ENCODE data around the gene GALP.

Gene GALP

DNA sequence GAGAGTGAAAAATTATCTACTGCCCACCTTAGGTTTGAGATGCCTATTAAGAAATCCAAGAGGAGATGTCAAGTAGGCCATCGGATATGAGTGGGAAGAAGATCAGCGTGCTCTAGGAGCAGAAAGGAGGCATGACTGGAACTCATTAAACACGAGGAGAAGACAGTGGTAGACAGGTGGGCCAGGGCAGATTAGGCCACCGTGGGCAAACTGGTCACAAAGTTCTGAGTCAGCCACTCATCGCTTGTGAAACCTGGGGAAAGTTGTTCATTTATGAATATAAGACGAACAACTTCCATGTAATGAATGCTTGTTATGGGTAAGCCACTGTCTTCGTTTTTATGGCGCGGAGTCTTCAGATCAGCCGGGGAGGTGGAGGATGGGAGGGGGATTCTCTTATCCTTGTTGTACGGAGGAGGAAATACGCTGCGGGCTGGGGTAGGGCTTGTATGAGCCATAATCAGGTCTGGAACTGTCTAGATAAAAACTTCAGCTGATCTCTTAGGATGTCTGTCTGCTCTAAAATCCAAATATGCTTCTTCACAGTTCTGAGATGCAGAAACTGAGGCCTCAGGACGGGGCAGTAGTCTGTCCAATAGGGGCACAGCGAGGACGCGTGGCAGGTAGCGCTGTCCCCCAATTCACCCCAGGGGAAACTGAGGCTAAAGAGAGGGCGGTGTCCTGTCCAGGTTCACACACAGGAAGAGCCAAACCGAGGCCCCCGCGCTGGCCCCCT lies 35.8 kb upstream of the GALP start:
- no peaks in the 10 kb centered on the region for H3K36me3 ChIP-seq (ENCODE audit: control insufficient read depth in 5 of 5, insufficient read depth in 5 of 5, low read length in 5 of 5)
- H3K27me3 ChIP-seq (ENCODE audit: control insufficient read depth in 5 of 5, insufficient read depth in 4 of 5, low read length in 5 of 5) = no peaks in the 10 kb centered on the region
- H3K4me1 ChIP-seq (ENCODE audit: control insufficient read depth in 5 of 5, insufficient read depth in 5 of 5, low read length in 5 of 5) = peaks cover 3 to 33% (median 18%) of the 10 kb centered on the region in 5 donors
- H3K27ac ChIP-seq (ENCODE audit: low read depth, low read length) = peak overlapping the region; percentile 70
- peak overlapping the region; percentile 67 to 79 (median 71) for H3K4me3 ChIP-seq (ENCODE audit: low read depth in 1 of 5, low read length in 5 of 5)
- no peaks in the 10 kb centered on the region for H3K9me3 ChIP-seq (ENCODE audit: control insufficient read depth in 5 of 5, low read length in 5 of 5)
- H3K9ac ChIP-seq (ENCODE audit: low read length in 5 of 5) = peak overlapping the region in 4 of 5 donors; percentile 70 to 80 (median 76)

DNA sequence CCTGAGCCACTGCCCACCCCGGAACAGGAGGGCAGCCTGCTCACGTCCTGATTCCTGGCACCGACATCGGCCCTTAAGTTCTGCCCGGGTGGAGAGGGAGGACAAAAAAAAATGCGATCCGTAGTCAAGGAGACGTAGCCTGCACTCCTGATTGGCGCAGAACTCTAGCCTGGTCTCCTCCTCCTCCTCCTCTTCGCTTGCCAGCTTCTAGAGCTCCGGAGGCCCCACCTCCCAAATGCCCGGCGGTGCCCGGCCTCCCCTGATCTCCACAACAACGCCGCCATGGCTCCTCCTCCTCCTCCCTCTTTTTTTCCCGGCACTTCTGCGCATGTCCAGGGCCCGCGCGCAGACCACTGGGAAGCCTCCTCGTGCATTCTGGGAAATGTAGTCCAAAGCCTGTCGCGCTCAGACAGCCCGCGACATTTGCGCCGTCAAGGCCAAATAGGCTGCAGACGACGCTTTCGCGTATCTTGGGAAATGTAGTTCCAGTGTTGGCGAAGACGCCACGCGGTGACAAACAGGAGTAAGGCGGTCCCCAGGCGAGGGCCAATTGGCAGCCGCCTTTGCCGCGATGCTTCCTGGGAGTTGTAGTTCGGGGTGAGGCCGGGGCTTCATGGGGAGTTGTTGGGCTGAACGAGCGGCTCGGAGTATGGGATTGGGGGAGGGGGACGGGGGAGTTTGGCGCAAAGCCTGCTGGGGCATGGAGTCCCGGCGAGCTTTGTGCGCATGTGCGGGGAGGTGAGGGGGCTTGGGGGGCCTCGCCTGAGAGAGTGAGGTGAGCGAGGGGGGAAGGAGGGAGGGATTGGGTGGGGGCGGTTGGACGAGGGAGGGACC lies 35.0 kb upstream of the GALP start, which contains the start of gene ZNF444:
TSS of gene ZNF444 (plus strand) at position 705 of the 834 bp plus-strand sequence. CDS start 5,625 bp downstream, outside the sequence.
- H3K36me3 ChIP-seq (ENCODE audit: control insufficient read depth in 5 of 5, insufficient read depth in 5 of 5, low read length in 5 of 5) = peaks cover 0 to 2% (median 0%) of the 10 kb centered on the region in 5 donors
- no peaks in the 10 kb centered on the region for H3K9me3 ChIP-seq (ENCODE audit: control insufficient read depth in 5 of 5, low read length in 5 of 5)
- peak within 1 kb of the TSS; percentile 1 to 80 (median 75) for H3K9ac ChIP-seq (ENCODE audit: low read length in 5 of 5)
- H3K27ac ChIP-seq (ENCODE audit: low read depth, low read length) = peak within 1 kb of the TSS; percentile 70
- peaks cover 3 to 33% (median 18%) of the 10 kb centered on the region in 5 donors for H3K4me1 ChIP-seq (ENCODE audit: control insufficient read depth in 5 of 5, insufficient read depth in 5 of 5, low read length in 5 of 5)
- no peaks in the 10 kb centered on the region for H3K27me3 ChIP-seq (ENCODE audit: control insufficient read depth in 5 of 5, insufficient read depth in 4 of 5, low read length in 5 of 5)
- peak within 1 kb of the TSS; percentile 67 to 79 (median 71) for H3K4me3 ChIP-seq (ENCODE audit: low read depth in 1 of 5, low read length in 5 of 5)

DNA sequence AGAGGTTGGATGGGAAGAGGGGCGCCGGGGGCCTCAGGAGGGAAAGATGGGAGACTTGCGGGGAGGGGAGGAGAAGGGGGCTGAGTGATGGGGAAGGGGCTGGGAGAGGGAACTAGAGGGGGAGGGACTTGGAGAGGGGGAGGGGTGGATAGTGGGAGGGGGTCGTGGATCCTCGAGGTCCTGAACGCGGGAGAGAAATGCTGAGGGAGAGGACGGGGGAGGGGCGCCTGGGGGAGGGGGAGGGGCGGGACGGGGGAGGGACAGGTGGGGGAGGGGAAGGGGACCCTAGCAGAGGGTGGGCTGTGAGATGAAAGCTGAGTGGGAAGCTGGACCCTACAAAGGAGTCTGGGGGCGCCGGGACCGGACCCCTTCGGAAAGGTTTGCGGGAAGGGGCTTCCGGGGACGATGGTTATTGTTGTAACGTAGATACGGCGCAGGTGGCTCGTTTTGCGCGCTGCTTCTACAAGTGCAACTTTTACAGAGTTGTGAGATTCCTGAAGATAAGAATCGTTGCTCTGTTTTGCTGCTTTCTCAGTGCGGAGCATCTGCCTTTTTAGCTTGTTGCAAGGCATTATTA lies 34.3 kb upstream of the GALP start:
- H3K4me1 ChIP-seq (ENCODE audit: control insufficient read depth in 5 of 5, insufficient read depth in 5 of 5, low read length in 5 of 5) = peaks cover 3 to 33% (median 18%) of the 10 kb centered on the region in 5 donors
- H3K9me3 ChIP-seq (ENCODE audit: control insufficient read depth in 5 of 5, low read length in 5 of 5) = no peaks in the 10 kb centered on the region
- peak overlapping the region; percentile 70 for H3K27ac ChIP-seq (ENCODE audit: low read depth, low read length)
- peak overlapping the region; percentile 65 to 79 (median 71) for H3K4me3 ChIP-seq (ENCODE audit: low read depth in 1 of 5, low read length in 5 of 5)
- H3K9ac ChIP-seq (ENCODE audit: low read length in 5 of 5) = peak overlapping the region in 2 of 5 donors; percentile 17 to 66
- peaks cover 0 to 3% (median under 1%) of the 10 kb centered on the region in 5 donors for H3K36me3 ChIP-seq (ENCODE audit: control insufficient read depth in 5 of 5, insufficient read depth in 5 of 5, low read length in 5 of 5)
- H3K27me3 ChIP-seq (ENCODE audit: control insufficient read depth in 5 of 5, insufficient read depth in 4 of 5, low read length in 5 of 5) = no peaks in the 10 kb centered on the region

DNA sequence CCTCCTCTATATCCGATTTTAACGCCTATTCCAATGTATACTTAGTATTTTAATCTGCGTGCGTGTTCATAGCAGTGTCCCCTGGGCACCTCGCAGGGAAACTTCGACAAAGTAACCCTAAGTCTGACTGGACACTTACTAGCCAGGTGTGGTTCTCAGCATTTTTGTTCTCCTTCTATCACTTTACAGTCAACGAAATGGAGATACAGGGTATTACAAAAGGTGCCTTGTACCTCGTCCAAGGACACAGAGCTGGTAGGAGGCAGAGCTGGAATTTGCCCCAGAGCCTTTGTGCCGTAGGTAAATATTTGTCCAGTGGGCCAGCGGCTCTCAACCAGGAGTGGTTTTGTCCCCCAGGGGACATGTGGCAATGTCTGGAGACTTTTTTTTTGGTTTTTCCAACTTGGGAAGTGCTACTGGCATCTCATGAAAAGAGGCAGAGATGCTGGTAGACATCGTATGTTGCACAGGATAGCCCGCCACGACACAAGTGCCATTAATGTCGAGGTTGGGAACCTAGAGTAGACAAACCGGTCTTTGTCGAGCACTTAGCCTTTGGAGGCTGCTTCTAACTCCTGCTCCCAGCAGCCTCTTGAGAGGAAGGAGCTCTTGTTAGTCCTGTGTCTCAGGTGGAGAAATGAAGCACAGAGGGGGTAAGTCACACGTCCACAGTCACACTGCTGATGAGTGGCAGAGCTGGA lies 33.6 kb upstream of the GALP start:
- Histone ChIP-seq H3K4me1 (ENCODE audit: control insufficient read depth in 5 of 5, insufficient read depth in 5 of 5, low read length in 5 of 5) (peaks cover 3 to 33% (median 18%) of the 10 kb centered on the region in 5 donors), H3K9ac (ENCODE audit: low read length in 5 of 5) (peak overlapping the region in 1 of 5 donors; percentile 66), H3K4me3 (ENCODE audit: low read depth in 1 of 5, low read length in 5 of 5) (peak overlapping the region in 4 of 5 donors; percentile 48 to 76 (median 68)), H3K9me3 (ENCODE audit: control insufficient read depth in 5 of 5, low read length in 5 of 5) (no peaks in the 10 kb centered on the region), H3K36me3 (ENCODE audit: control insufficient read depth in 5 of 5, insufficient read depth in 5 of 5, low read length in 5 of 5) (peaks cover 0 to 8% (median 6%) of the 10 kb centered on the region in 5 donors), H3K27me3 (ENCODE audit: control insufficient read depth in 5 of 5, insufficient read depth in 4 of 5, low read length in 5 of 5) (no peaks in the 10 kb centered on the region), H3K27ac (ENCODE audit: low read depth, low read length) (peak overlapping the region; percentile 9)

DNA sequence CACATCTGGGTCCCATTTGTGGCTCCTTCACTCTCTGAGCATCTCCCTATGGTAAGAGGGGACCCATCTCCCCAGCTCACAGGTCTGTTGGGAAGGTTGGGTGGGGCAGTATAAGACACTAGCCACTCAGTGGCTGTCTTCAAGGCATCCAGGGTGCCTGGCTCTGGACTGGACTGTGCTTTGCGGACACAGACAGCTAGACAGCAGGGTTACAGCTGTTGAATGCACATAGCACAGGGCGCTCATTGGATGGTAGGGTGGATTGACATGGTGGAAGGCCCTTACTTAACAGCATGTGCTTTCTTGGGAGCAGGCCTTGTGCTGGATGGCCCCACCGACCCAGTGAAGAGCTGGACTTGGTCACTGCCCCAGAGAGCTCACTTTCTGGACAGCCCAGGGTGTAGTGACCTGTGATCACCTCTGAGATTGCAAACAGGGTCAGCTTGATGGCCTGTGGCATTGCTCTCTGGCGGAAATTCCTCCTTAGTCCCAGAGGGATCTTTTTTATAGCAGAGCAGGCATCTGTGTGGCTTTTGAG lies 32.8 kb upstream of the GALP start:
- peaks cover 3 to 29% (median 18%) of the 10 kb centered on the region in 5 donors for H3K4me1 ChIP-seq (ENCODE audit: control insufficient read depth in 5 of 5, insufficient read depth in 5 of 5, low read length in 5 of 5)
- H3K27me3 ChIP-seq (ENCODE audit: control insufficient read depth in 5 of 5, insufficient read depth in 4 of 5, low read length in 5 of 5) = no peaks in the 10 kb centered on the region
- no peak overlapping the region for H3K4me3 ChIP-seq (ENCODE audit: low read depth in 1 of 5, low read length in 5 of 5)
- H3K9me3 ChIP-seq (ENCODE audit: control insufficient read depth in 5 of 5, low read length in 5 of 5) = no peaks in the 10 kb centered on the region
- H3K9ac ChIP-seq (ENCODE audit: low read length in 5 of 5) = no peak overlapping the region
- peaks cover 0 to 15% (median 13%) of the 10 kb centered on the region in 5 donors for H3K36me3 ChIP-seq (ENCODE audit: control insufficient read depth in 5 of 5, insufficient read depth in 5 of 5, low read length in 5 of 5)
- H3K27ac ChIP-seq (ENCODE audit: low read depth, low read length) = no peak overlapping the region

DNA sequence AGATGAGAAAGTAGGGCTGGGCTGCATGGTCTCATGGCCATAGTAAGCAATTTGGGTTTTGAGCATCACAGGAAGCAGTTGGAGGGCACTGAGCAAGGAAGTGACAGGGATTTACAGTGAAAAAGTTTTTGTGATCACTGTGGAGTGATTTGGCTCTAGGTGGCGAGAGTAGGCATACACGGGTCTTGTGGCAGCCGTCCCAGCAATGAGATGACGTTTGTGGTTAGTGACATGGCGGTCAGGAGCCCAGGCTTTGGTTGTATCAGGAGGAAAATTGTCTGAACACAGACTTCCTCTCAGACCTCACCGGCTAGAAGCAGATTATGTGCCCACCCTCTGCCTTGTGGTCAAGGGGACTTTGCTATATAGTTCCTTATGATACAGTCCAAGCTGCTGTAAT lies 31.4 kb upstream of the GALP start:
- no peak overlapping the region for H3K4me3 ChIP-seq (ENCODE audit: low read depth in 1 of 5, low read length in 5 of 5)
- peaks cover 0 to 25% (median 21%) of the 10 kb centered on the region in 5 donors for H3K36me3 ChIP-seq (ENCODE audit: control insufficient read depth in 5 of 5, insufficient read depth in 5 of 5, low read length in 5 of 5)
- H3K27me3 ChIP-seq (ENCODE audit: control insufficient read depth in 5 of 5, insufficient read depth in 4 of 5, low read length in 5 of 5) = no peaks in the 10 kb centered on the region
- peaks cover 3 to 24% (median 18%) of the 10 kb centered on the region in 5 donors for H3K4me1 ChIP-seq (ENCODE audit: control insufficient read depth in 5 of 5, insufficient read depth in 5 of 5, low read length in 5 of 5)
- H3K9ac ChIP-seq (ENCODE audit: low read length in 5 of 5) = no peak overlapping the region
- H3K27ac ChIP-seq (ENCODE audit: low read depth, low read length) = no peak overlapping the region
- no peaks in the 10 kb centered on the region for H3K9me3 ChIP-seq (ENCODE audit: control insufficient read depth in 5 of 5, low read length in 5 of 5)

DNA sequence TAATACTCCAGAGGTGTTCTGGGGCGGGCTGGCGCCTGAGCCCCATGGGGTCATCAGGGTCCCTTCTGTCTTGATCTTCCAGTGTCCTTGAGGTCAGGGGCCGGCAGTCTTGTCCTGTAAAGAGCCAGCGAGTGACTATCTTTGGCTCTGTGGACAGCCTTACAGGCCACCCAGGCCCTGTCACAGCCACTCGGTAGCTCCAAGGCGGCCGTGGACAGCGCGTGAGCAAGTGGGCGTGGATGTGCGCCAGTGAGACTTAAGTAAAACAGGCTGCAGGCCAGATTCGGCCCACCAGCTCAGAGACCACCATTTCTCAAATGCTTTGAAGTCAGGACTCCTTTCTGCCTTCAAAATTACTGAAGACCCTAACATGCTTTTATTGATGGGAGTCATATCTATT lies 31.0 kb upstream of the GALP start:
- Histone ChIP-seq H3K9ac (ENCODE audit: low read length in 5 of 5) (no peak overlapping the region), H3K27ac (ENCODE audit: low read depth, low read length) (no peak overlapping the region), H3K36me3 (ENCODE audit: control insufficient read depth in 5 of 5, insufficient read depth in 5 of 5, low read length in 5 of 5) (peaks cover 0 to 27% (median 21%) of the 10 kb centered on the region in 5 donors), H3K4me1 (ENCODE audit: control insufficient read depth in 5 of 5, insufficient read depth in 5 of 5, low read length in 5 of 5) (peaks cover 3 to 22% (median 17%) of the 10 kb centered on the region in 5 donors), H3K4me3 (ENCODE audit: low read depth in 1 of 5, low read length in 5 of 5) (no peak overlapping the region), H3K9me3 (ENCODE audit: control insufficient read depth in 5 of 5, low read length in 5 of 5) (no peaks in the 10 kb centered on the region), H3K27me3 (ENCODE audit: control insufficient read depth in 5 of 5, insufficient read depth in 4 of 5, low read length in 5 of 5) (no peaks in the 10 kb centered on the region)

DNA sequence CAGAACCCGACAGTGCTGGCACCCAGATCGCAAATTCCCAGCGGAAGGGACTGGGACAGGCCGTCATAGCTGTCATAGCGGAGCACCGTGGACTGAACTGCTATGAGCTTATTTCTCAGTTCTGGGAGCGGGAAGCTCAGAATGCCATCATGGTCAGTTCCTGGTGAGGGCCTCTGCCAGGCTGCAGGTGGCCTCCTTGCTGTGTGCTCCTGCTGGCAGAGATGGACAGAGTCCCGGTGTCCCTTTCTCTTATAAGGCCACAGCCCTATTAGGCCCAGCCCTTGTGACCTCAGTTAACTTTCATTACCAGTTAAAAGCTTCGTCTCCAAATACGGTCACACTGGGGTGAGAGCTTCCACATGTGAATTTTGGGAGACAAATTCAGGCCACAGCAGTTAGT lies 30.1 kb upstream of the GALP start:
- H3K9me3 ChIP-seq (ENCODE audit: control insufficient read depth in 5 of 5, low read length in 5 of 5) = no peaks in the 10 kb centered on the region
- no peak overlapping the region for H3K4me3 ChIP-seq (ENCODE audit: low read depth in 1 of 5, low read length in 5 of 5)
- H3K27me3 ChIP-seq (ENCODE audit: control insufficient read depth in 5 of 5, insufficient read depth in 4 of 5, low read length in 5 of 5) = no peaks in the 10 kb centered on the region
- peaks cover 0 to 31% (median 21%) of the 10 kb centered on the region in 5 donors for H3K36me3 ChIP-seq (ENCODE audit: control insufficient read depth in 5 of 5, insufficient read depth in 5 of 5, low read length in 5 of 5)
- no peak overlapping the region for H3K27ac ChIP-seq (ENCODE audit: low read depth, low read length)
- H3K9ac ChIP-seq (ENCODE audit: low read length in 5 of 5) = no peak overlapping the region
- peaks cover 3 to 16% (median 12%) of the 10 kb centered on the region in 5 donors for H3K4me1 ChIP-seq (ENCODE audit: control insufficient read depth in 5 of 5, insufficient read depth in 5 of 5, low read length in 5 of 5)

DNA sequence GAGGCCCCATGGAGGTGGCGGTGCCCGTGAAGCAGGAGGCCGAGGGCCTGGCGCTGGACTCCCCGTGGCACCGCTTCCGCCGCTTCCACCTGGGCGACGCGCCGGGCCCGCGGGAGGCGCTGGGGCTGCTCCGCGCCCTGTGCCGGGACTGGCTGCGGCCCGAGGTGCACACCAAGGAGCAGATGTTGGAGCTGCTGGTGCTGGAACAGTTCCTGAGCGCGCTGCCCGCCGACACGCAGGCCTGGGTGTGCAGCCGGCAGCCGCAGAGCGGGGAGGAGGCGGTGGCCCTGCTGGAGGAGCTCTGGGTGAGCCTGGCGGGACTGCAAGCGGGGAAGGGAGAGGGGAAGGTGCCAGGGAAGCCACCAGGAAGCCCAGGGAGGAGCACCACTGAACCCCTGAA lies 28.9 kb upstream of the GALP start:
- peaks cover 0 to 12% (median 8%) of the 10 kb centered on the region in 5 donors for H3K4me1 ChIP-seq (ENCODE audit: control insufficient read depth in 5 of 5, insufficient read depth in 5 of 5, low read length in 5 of 5)
- H3K4me3 ChIP-seq (ENCODE audit: low read depth in 1 of 5, low read length in 5 of 5) = no peak overlapping the region
- no peak overlapping the region for H3K9ac ChIP-seq (ENCODE audit: low read length in 5 of 5)
- H3K27ac ChIP-seq (ENCODE audit: low read depth, low read length) = no peak overlapping the region
- H3K36me3 ChIP-seq (ENCODE audit: control insufficient read depth in 5 of 5, insufficient read depth in 5 of 5, low read length in 5 of 5) = peaks cover 0 to 31% (median 21%) of the 10 kb centered on the region in 5 donors
- no peaks in the 10 kb centered on the region for H3K27me3 ChIP-seq (ENCODE audit: control insufficient read depth in 5 of 5, insufficient read depth in 4 of 5, low read length in 5 of 5)
- H3K9me3 ChIP-seq (ENCODE audit: control insufficient read depth in 5 of 5, low read length in 5 of 5) = no peaks in the 10 kb centered on the region

All from subcutaneous abdominal adipose tissue (tissue), 5 donors.